Measurements from ENCODE around the gene APEH.

DNA sequence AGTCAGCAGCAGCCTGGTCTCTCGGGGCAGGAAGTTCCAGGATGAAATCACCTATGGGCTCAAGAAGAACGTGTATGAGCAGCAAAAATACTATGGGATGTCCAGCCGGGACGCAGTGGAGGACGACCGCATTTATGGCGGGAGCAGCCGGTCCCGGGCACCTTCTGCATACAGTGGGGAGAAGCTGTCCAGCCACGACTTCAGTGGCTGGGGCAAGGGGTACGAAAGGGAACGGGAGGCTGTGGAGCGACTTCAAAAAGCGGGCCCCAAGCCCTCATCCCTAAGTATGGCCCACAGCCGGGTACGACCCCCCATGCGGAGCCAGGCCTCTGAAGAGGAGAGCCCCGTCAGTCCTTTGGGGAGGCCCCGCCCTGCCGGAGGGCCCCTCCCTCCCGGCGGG lies 12.1 kb upstream of the APEH start:
- TF ChIP-seq JUND (IDR thresholded peaks at IDR 0.05) (no peak), RAD21 (IDR thresholded peaks at IDR 0.05) (no peak), EGR1 (IDR thresholded peaks at IDR 0.05; ENCODE audit: low read depth in 2 of 2) (no peak), GABPA (IDR thresholded peaks at IDR 0.05 in 1 of 2, conservative IDR thresholded peaks at IDR 0.05 in 1 of 2) (no peak), SP1 (IDR thresholded peaks at IDR 0.05) (no peak), HNF4G (IDR thresholded peaks at IDR 0.05) (no peak)
- TF ChIP-seq, protein P1, sequence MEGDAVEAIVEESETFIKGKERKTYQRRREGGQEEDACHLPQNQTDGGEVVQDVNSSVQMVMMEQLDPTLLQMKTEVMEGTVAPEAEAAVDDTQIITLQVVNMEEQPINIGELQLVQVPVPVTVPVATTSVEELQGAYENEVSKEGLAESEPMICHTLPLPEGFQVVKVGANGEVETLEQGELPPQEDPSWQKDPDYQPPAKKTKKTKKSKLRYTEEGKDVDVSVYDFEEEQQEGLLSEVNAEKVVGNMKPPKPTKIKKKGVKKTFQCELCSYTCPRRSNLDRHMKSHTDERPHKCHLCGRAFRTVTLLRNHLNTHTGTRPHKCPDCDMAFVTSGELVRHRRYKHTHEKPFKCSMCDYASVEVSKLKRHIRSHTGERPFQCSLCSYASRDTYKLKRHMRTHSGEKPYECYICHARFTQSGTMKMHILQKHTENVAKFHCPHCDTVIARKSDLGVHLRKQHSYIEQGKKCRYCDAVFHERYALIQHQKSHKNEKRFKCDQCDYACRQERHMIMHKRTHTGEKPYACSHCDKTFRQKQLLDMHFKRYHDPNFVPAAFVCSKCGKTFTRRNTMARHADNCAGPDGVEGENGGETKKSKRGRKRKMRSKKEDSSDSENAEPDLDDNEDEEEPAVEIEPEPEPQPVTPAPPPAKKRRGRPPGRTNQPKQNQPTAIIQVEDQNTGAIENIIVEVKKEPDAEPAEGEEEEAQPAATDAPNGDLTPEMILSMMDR (IDR thresholded peaks at IDR 0.05; ENCODE audit: low read depth, low read length, missing input control) = no peak
- TF ChIP-seq, protein P2, sequence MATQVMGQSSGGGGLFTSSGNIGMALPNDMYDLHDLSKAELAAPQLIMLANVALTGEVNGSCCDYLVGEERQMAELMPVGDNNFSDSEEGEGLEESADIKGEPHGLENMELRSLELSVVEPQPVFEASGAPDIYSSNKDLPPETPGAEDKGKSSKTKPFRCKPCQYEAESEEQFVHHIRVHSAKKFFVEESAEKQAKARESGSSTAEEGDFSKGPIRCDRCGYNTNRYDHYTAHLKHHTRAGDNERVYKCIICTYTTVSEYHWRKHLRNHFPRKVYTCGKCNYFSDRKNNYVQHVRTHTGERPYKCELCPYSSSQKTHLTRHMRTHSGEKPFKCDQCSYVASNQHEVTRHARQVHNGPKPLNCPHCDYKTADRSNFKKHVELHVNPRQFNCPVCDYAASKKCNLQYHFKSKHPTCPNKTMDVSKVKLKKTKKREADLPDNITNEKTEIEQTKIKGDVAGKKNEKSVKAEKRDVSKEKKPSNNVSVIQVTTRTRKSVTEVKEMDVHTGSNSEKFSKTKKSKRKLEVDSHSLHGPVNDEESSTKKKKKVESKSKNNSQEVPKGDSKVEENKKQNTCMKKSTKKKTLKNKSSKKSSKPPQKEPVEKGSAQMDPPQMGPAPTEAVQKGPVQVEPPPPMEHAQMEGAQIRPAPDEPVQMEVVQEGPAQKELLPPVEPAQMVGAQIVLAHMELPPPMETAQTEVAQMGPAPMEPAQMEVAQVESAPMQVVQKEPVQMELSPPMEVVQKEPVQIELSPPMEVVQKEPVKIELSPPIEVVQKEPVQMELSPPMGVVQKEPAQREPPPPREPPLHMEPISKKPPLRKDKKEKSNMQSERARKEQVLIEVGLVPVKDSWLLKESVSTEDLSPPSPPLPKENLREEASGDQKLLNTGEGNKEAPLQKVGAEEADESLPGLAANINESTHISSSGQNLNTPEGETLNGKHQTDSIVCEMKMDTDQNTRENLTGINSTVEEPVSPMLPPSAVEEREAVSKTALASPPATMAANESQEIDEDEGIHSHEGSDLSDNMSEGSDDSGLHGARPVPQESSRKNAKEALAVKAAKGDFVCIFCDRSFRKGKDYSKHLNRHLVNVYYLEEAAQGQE (IDR thresholded peaks at IDR 0.05) = no peak

All from liver (tissue), 3 donors.